Ascending aorta (tissue), 2 donors: ENCODE data around the gene TOX2. TPM values are rescaled to one million over a fixed set of nuclear protein-coding genes. Genes with fewer than 3 reads are reported as not detected.

Experiments
- DNase-seq, 2 donors: peaks; one replicate each; pipeline ENCODE4 v3.0.0-alpha.2; 2019; ENCODE audit warnings: low spot score in 2 of 2
- H3K27ac ChIP-seq, 2 donors: fragments of 200-600 bp; sonication (generic); one replicate each; pipeline ENCODE4 v1.5.1; 2016 to 2017; ENCODE audit warnings: mild to moderate bottlenecking in 1 of 2
- H3K27me3 ChIP-seq: fragments of 200-600 bp; sonication (generic); one replicate; pipeline ENCODE4 v1.5.1; 2017
- H3K36me3 ChIP-seq, 2 donors: fragments of 200-600 bp; sonication (generic); one replicate each; pipeline ENCODE4 v1.5.1; 2016
- H3K4me1 ChIP-seq, 2 donors: fragments of 200-600 bp; sonication (generic); one replicate each; pipeline ENCODE4 v1.5.1; 2016 to 2017; ENCODE audit warnings: mild to moderate bottlenecking in 1 of 2
- H3K4me3 ChIP-seq, 2 donors: fragments of 200-600 bp; sonication (generic); one replicate each; pipeline ENCODE4 v1.5.1; 2016 to 2017; ENCODE audit warnings: mild to moderate bottlenecking in 1 of 2
- H3K9me3 ChIP-seq, 2 donors: fragments of 200-600 bp; sonication (generic); one replicate each; pipeline ENCODE4 v1.5.1; 2016
- CTCF ChIP-seq, 3 experiments: fragments of 200-600 bp in 2 of 3; fragments of 450-650 bp in 1 of 3; sonication (generic) in 2 of 3; IDR thresholded peaks; one replicate each; pipeline ENCODE4 v1.5.1; 2016 to 2019; ENCODE audit warnings: antibody characterized with exemption in 3 of 3, mild to moderate bottlenecking in 1 of 3, moderate library complexity in 1 of 3
- intact Hi-C: fragments of 100-400 bp; cut with DNase I; formaldehyde crosslinking; loops from one replicate; pipeline ENCODE4 v1.15.1; 2023
- total RNA-seq: library from RNA; depleted of rRNA; stranded (reverse); fragments of >200 nt; gene quantifications from one replicate; pipeline ENCODE4 v1.1.0, GENCODE V29; 2016

TOX2 gene
- total RNA-seq, 1 donor from 2014 or later = 47.0 TPM

DNA sequence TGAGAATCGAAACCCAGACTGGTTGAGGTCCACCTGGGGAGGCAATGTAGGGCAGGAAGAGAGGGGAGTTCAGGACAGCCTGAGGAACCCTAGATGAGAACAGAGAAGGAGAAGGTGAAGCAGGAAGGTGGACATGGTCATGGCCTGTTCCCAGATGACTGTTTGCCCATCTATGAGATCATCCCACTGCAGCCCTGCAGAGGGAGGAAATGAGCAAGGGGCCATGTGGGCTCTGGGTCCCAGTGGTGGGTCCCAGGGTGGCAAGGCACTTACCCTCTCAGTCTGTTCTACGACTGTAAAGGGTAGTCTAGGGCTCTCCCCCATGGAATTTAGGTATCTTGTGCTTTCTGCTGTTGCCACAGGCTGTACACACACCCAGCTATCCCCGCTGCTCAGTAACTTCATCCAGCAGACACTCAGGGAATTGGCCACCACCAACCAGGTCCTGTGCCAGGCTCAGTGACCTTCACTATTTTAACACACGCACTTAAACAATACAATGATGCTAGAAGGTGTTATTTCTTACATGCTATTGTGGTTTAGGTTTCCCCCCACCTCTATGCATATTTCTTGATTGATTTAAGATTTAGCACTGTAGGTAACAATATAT lies 89.8 kb downstream of the TOX2 start:
- no peaks in the 10 kb centered on the region for H3K4me1 ChIP-seq
- no peak overlapping the region for H3K4me3 ChIP-seq
- no peaks in the 10 kb centered on the region for H3K9me3 ChIP-seq
- DNase-seq = no peak
- no peak overlapping the region for H3K27ac ChIP-seq
- TF ChIP-seq CTCF (IDR thresholded peaks at IDR 0.05) = no peak
- intact Hi-C loops = no loop called here
- H3K27me3 ChIP-seq = no peaks in the 10 kb centered on the region
- H3K36me3 ChIP-seq = no peaks in the 10 kb centered on the region

DNA sequence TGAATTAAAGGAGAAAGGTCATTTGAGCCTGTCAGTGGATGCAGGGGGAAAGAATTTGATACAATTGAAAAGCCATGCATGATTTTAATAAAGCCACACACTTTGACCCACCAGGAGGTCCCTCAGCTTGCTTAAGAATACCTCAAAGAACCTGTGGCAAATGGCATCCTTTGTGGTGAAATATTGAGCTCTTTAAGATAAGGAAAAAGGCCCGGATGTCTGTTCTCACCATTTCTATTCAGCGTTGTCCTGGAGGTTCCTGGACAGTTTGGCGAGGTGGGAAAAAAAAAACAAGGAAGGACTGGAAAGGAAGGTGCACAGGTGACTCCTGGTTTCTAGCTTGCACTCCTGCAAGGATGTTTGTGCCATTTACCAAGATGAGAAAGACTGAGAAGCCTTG lies 91.0 kb downstream of the TOX2 start:
- intact Hi-C loops = no loop called here
- no peak for DNase-seq
- no peak for TF ChIP-seq CTCF (IDR thresholded peaks at IDR 0.05)

GRCh38 chr20:44006126-44006525 lies 91.5 kb downstream of the TOX2 start:
- no peak for DNase-seq
- Histone ChIP-seq H3K4me1 (no peaks in the 10 kb centered on the region), H3K27me3 (no peaks in the 10 kb centered on the region), H3K9me3 (no peaks in the 10 kb centered on the region), H3K27ac (no peak overlapping the region), H3K4me3 (no peak overlapping the region), H3K36me3 (no peaks in the 10 kb centered on the region)
- TF ChIP-seq CTCF (IDR thresholded peaks at IDR 0.05) = no peak
- intact Hi-C loops = no loop called here

More for the DNA sequence above, 91.0 kb downstream of the TOX2 start:
- no peak overlapping the region for H3K4me3 ChIP-seq
- no peaks in the 10 kb centered on the region for H3K4me1 ChIP-seq
- H3K27me3 ChIP-seq = no peaks in the 10 kb centered on the region
- no peaks in the 10 kb centered on the region for H3K9me3 ChIP-seq
- H3K36me3 ChIP-seq = no peaks in the 10 kb centered on the region
- H3K27ac ChIP-seq = no peak overlapping the region

DNA sequence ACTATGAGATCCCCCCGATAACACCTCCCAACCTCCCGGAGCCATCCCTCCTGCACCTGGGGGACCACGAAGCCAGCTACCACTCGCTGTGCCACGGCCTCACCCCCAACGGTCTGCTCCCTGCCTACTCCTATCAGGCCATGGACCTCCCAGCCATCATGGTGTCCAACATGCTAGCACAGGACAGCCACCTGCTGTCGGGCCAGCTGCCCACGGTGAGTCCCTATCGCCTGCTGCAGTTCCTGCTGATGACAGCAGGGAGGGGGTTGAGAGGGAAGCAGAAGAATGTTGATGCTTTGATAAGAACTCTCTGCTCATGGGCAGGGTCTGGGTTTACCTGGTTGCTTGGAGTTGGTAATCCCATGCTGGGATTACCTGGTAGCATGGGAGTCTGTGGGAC lies 91.9 kb downstream of the TOX2 start:
- H3K27ac ChIP-seq = no peak overlapping the region
- intact Hi-C loops = no loop called here
- no peak for TF ChIP-seq CTCF (IDR thresholded peaks at IDR 0.05)
- no peaks in the 10 kb centered on the region for H3K9me3 ChIP-seq
- H3K27me3 ChIP-seq = no peaks in the 10 kb centered on the region
- no peak overlapping the region for H3K4me3 ChIP-seq
- DNase-seq = no peak
- H3K36me3 ChIP-seq = no peaks in the 10 kb centered on the region
- H3K4me1 ChIP-seq = no peaks in the 10 kb centered on the region

GRCh38 chr20:44008806-44009678 lies 94.4 kb downstream of the TOX2 start:
- no peak overlapping the region for H3K4me3 ChIP-seq
- H3K9me3 ChIP-seq = no peaks in the 10 kb centered on the region
- DNase-seq = no peak
- no peak for TF ChIP-seq CTCF (IDR thresholded peaks at IDR 0.05)
- H3K4me1 ChIP-seq = no peaks in the 10 kb centered on the region
- intact Hi-C loops = no loop called here
- H3K27ac ChIP-seq = peak overlapping the region in 1 of 2 donors; percentile 28
- H3K27me3 ChIP-seq = no peaks in the 10 kb centered on the region
- no peaks in the 10 kb centered on the region for H3K36me3 ChIP-seq
